Kidney epithelial cell (primary cell): ENCODE measurements around the gene CPNE4. TPM values are rescaled to one million over a fixed set of nuclear protein-coding genes. Genes with fewer than 3 reads are reported as not detected.

Experiments used
- DNase-seq: peaks from one replicate; pipeline ENCODE4 v3.0.0-alpha.2; 2010; ENCODE audit warnings: low read depth
- H3K27me3 ChIP-seq: 2 replicates; pipeline ENCODE4 v1.6.0; 2011; ENCODE audit warnings: low read length; ENCODE audit not compliant: control insufficient read depth, insufficient read depth
- H3K36me3 ChIP-seq: 2 replicates; pipeline ENCODE4 v1.5.1; 2011; ENCODE audit warnings: low read length; ENCODE audit not compliant: control insufficient read depth, insufficient read depth
- H3K4me3 ChIP-seq: 2 replicates; pipeline ENCODE4 v1.5.1; 2011; ENCODE audit warnings: low read depth, mild to moderate bottlenecking, control low read depth, low read length
- CTCF ChIP-seq: IDR thresholded peaks from 2 replicates; pipeline ENCODE4 v1.5.1; 2011; ENCODE audit warnings: mild to moderate bottlenecking, moderate library complexity, low read length, control low read depth, inconsistent platforms; ENCODE audit not compliant: insufficient read depth, poor library complexity, severe bottlenecking
- total RNA-seq: library from RNA; depleted of rRNA; stranded (reverse); fragments of >200 nt; gene quantifications from 2 replicates; pipeline ENCODE4 v1.2.3, GENCODE V29; 2015

The CPNE4 gene
- total RNA-seq, 1 donor from 2014 or later, result 3.7 TPM

GRCh38 chr3:131622726-131623125, 412.1 kb downstream of the CPNE4 start:
- no peaks in the 10 kb centered on the region for H3K27me3 ChIP-seq

GRCh38 chr3:131620977-131621376, 413.8 kb downstream of the CPNE4 start:
- Histone ChIP-seq H3K4me3 (no peak overlapping the region), H3K27me3 (no peaks in the 10 kb centered on the region), H3K36me3 (no peaks in the 10 kb centered on the region)
- no peak for DNase-seq
- no peak for TF ChIP-seq CTCF

More at GRCh38 chr3:131622726-131623125, 412.1 kb downstream of the CPNE4 start:
- Histone ChIP-seq H3K4me3 (no peak overlapping the region), H3K36me3 (no peaks in the 10 kb centered on the region)
- no peak for DNase-seq
- TF ChIP-seq CTCF, result no peak

GRCh38 chr3:131619821-131620220, 415.0 kb downstream of the CPNE4 start:
- no peaks in the 10 kb centered on the region for H3K36me3 ChIP-seq
- no peak for DNase-seq
- no peak for TF ChIP-seq CTCF
- no peaks in the 10 kb centered on the region for H3K27me3 ChIP-seq
- H3K4me3 ChIP-seq, result no peak overlapping the region

GRCh38 chr3:131616719-131617118, 418.1 kb downstream of the CPNE4 start:
- no peak for TF ChIP-seq CTCF
- DNase-seq, result no peak
- no peaks in the 10 kb centered on the region for H3K36me3 ChIP-seq
- no peaks in the 10 kb centered on the region for H3K27me3 ChIP-seq
- no peak overlapping the region for H3K4me3 ChIP-seq

- no peak for TF ChIP-seq CTCF
Observed at GRCh38 chr3:131612745-131613144, 422.1 kb downstream of the CPNE4 start.

GRCh38 chr3:131610174-131610573, 424.6 kb downstream of the CPNE4 start:
- Histone ChIP-seq H3K27me3 (no peaks in the 10 kb centered on the region), H3K4me3 (no peak overlapping the region), H3K36me3 (no peaks in the 10 kb centered on the region)
- TF ChIP-seq CTCF, result no peak
- DNase-seq, result no peak

More at GRCh38 chr3:131612745-131613144, 422.1 kb downstream of the CPNE4 start:
- Histone ChIP-seq H3K36me3 (no peaks in the 10 kb centered on the region), H3K27me3 (no peaks in the 10 kb centered on the region), H3K4me3 (no peak overlapping the region)
- no peak for DNase-seq
